ENCODE measurements around the gene P3H3.

DNA sequence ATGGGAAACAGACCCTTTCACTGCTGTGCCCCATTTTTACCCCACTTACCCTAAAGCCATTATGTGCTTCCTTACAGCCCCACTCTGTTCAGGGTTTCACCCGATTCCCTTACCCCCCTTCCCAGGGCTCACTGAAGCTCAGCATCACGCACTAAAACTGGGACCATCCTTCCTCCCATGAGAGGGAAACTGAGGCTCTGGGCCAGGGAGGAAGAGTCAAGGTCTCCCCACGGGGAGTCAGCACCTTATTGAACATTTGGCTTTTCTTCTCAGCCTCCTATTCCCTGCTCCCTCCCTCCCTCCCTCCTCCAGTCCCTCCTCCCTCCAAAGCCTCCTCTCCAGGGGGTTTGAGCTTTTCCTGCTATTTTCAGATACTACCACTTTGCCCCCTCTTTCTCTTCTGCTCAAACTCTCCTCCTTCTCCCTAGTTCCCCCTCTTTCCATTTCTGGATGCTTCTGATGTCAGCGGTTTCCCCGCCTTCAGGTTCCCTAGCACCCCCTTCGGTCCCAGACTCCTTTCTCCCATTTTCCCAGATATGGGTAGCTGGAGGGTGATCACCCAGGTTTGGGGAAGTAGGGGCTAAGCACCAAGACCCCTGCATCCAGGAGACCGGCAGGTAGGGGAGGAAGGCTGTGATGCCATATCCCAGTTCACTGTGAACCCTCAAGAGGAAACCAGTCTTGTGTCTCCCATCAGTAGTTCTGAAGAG lies 5.6 kb upstream of the P3H3 start:
- TF ChIP-seq, protein P1, sequence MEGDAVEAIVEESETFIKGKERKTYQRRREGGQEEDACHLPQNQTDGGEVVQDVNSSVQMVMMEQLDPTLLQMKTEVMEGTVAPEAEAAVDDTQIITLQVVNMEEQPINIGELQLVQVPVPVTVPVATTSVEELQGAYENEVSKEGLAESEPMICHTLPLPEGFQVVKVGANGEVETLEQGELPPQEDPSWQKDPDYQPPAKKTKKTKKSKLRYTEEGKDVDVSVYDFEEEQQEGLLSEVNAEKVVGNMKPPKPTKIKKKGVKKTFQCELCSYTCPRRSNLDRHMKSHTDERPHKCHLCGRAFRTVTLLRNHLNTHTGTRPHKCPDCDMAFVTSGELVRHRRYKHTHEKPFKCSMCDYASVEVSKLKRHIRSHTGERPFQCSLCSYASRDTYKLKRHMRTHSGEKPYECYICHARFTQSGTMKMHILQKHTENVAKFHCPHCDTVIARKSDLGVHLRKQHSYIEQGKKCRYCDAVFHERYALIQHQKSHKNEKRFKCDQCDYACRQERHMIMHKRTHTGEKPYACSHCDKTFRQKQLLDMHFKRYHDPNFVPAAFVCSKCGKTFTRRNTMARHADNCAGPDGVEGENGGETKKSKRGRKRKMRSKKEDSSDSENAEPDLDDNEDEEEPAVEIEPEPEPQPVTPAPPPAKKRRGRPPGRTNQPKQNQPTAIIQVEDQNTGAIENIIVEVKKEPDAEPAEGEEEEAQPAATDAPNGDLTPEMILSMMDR (conservative IDR thresholded peaks at IDR 0.05 in 1 of 2, IDR thresholded peaks at IDR 0.05 in 1 of 2; ENCODE audit: extremely low read depth in 1 of 2, insufficient read depth in 1 of 2, low read depth in 1 of 2, low read length in 2 of 2), result no peak
- no peak for TF ChIP-seq EZH2 (IDR thresholded peaks at IDR 0.05; ENCODE audit: borderline replicate concordance, low read length)
